ENCODE data around the gene AGPS.

AGPS gene

GRCh38 chr2:177496921-177497320 lies 104.3 kb downstream of the AGPS start:
- Histone ChIP-seq H3K4me3 (ENCODE audit: low read length) (no peak overlapping the region), H3K9me3 (ENCODE audit: control insufficient read depth, insufficient read depth, low read length) (no peaks in the 10 kb centered on the region), H4K20me1 (ENCODE audit: control insufficient read depth, insufficient read depth, low read depth, low read length) (no peaks in the 10 kb centered on the region), H3K79me2 (ENCODE audit: control insufficient read depth, low read length) (no peaks in the 10 kb centered on the region), H3K4me2 (ENCODE audit: low read length) (no peak overlapping the region), H3K36me3 (ENCODE audit: control insufficient read depth, low read length) (peaks cover 3% of the 10 kb centered on the region; the same call in 1 of the 2 replicates), H3K27me3 (ENCODE audit: control insufficient read depth, low read length) (no peaks in the 10 kb centered on the region), H3K4me1 (ENCODE audit: control insufficient read depth, low read length) (no peaks in the 10 kb centered on the region), H3F3A (ENCODE audit: control insufficient read depth, insufficient read depth) (no peaks in the 10 kb centered on the region), H3K27ac (ENCODE audit: low read depth, low read length) (no peak overlapping the region), H3K9me2 (replicated peaks; ENCODE audit: control insufficient read depth, low read length) (no peaks in the 10 kb centered on the region)
- TF ChIP-seq EZH2phosphoT487 (IDR thresholded peaks at IDR 0.05; ENCODE audit: borderline replicate concordance, low read length): no peak
- no peak for TF ChIP-seq CTCF (IDR thresholded peaks at IDR 0.05; ENCODE audit: low read depth, low read length, poor library complexity, severe bottlenecking)

GRCh38 chr2:177501186-177501585 lies 108.6 kb downstream of the AGPS start:
- Histone ChIP-seq H3K4me1 (ENCODE audit: control insufficient read depth, low read length) (no peaks in the 10 kb centered on the region), H3K4me3 (ENCODE audit: low read length) (no peak overlapping the region)
- TF ChIP-seq EZH2phosphoT487 (IDR thresholded peaks at IDR 0.05; ENCODE audit: borderline replicate concordance, low read length) (no peak), CTCF (IDR thresholded peaks at IDR 0.05; ENCODE audit: low read depth, low read length, poor library complexity, severe bottlenecking) (no peak)

GRCh38 chr2:177506505-177506904 lies 113.9 kb downstream of the AGPS start:
- Histone ChIP-seq H3K9me2 (replicated peaks; ENCODE audit: control insufficient read depth, low read length) (no peaks in the 10 kb centered on the region), H3K27me3 (ENCODE audit: control insufficient read depth, low read length) (no peaks in the 10 kb centered on the region), H3K36me3 (ENCODE audit: control insufficient read depth, low read length) (no peaks in the 10 kb centered on the region), H3K4me3 (ENCODE audit: low read length) (no peak overlapping the region), H3K27ac (ENCODE audit: low read depth, low read length) (no peak overlapping the region), H3K9me3 (ENCODE audit: control insufficient read depth, insufficient read depth, low read length) (no peaks in the 10 kb centered on the region), H4K20me1 (ENCODE audit: control insufficient read depth, insufficient read depth, low read depth, low read length) (no peaks in the 10 kb centered on the region), H3K79me2 (ENCODE audit: control insufficient read depth, low read length) (no peaks in the 10 kb centered on the region), H3F3A (ENCODE audit: control insufficient read depth, insufficient read depth) (no peaks in the 10 kb centered on the region), H3K4me1 (ENCODE audit: control insufficient read depth, low read length) (no peaks in the 10 kb centered on the region), H3K4me2 (ENCODE audit: low read length) (no peak overlapping the region)
- TF ChIP-seq EZH2phosphoT487 (IDR thresholded peaks at IDR 0.05; ENCODE audit: borderline replicate concordance, low read length) (no peak), CTCF (IDR thresholded peaks at IDR 0.05; ENCODE audit: low read depth, low read length, poor library complexity, severe bottlenecking) (no peak)

More at GRCh38 chr2:177501186-177501585, 108.6 kb downstream of the AGPS start:
- Histone ChIP-seq H4K20me1 (ENCODE audit: control insufficient read depth, insufficient read depth, low read depth, low read length) (no peaks in the 10 kb centered on the region), H3K4me2 (ENCODE audit: low read length) (no peak overlapping the region), H3K36me3 (ENCODE audit: control insufficient read depth, low read length) (no peaks in the 10 kb centered on the region), H3K79me2 (ENCODE audit: control insufficient read depth, low read length) (no peaks in the 10 kb centered on the region), H3K9me2 (replicated peaks; ENCODE audit: control insufficient read depth, low read length) (no peaks in the 10 kb centered on the region), H3K27ac (ENCODE audit: low read depth, low read length) (no peak overlapping the region), H3K9me3 (ENCODE audit: control insufficient read depth, insufficient read depth, low read length) (no peaks in the 10 kb centered on the region), H3K27me3 (ENCODE audit: control insufficient read depth, low read length) (no peaks in the 10 kb centered on the region), H3F3A (ENCODE audit: control insufficient read depth, insufficient read depth) (no peaks in the 10 kb centered on the region)
